HEK293 (cell line): Measurements from ENCODE around the gene FADS6.

Experiments
- CTCF ChIP-seq: fragments of 450-650 bp; formaldehyde crosslinking; IDR thresholded peaks from 2 replicates; pipeline ENCODE4 v1.5.1; 2016; ENCODE audit warnings: missing biosample characterization, missing genetic modification characterization
- GFI1B ChIP-seq: fragments of 450-650 bp; formaldehyde crosslinking; IDR thresholded peaks from 2 replicates; pipeline ENCODE4 v1.5.1; 2016; ENCODE audit warnings: missing biosample characterization, missing genetic modification characterization
- PRDM2 ChIP-seq: fragments of 450-650 bp; formaldehyde crosslinking; IDR thresholded peaks from 2 replicates; pipeline ENCODE4 v1.5.1; 2016; ENCODE audit warnings: missing biosample characterization, missing genetic modification characterization, borderline replicate concordance
- TCF7L2 ChIP-seq: IDR thresholded peaks from 2 replicates; pipeline ENCODE4 v1.6.1; 2011; ENCODE audit warnings: low read depth, mild to moderate bottlenecking, inconsistent platforms, low read length, moderate library complexity, borderline replicate concordance
- ZFHX2 ChIP-seq: fragments of 450-650 bp; formaldehyde crosslinking; conservative IDR thresholded peaks from 2 replicates; pipeline ENCODE4 v1.5.1; 2016; ENCODE audit warnings: missing biosample characterization, missing genetic modification characterization
- ZNF174 ChIP-seq: fragments of 450-650 bp; formaldehyde crosslinking; IDR thresholded peaks from 2 replicates; pipeline ENCODE4 v1.5.0; 2017; ENCODE audit warnings: missing biosample characterization, mild to moderate bottlenecking, missing genetic modification characterization
- ZNF571 ChIP-seq: fragments of 450-650 bp; formaldehyde crosslinking; IDR thresholded peaks from 2 replicates; pipeline ENCODE4 v1.5.0; 2017; ENCODE audit warnings: missing biosample characterization, missing genetic modification characterization
- TF ChIP-seq, protein P1 (sequence below): sonication (generic); formaldehyde crosslinking; IDR thresholded peaks from 2 replicates; pipeline ENCODE4 v1.8.1; 2022; ENCODE audit warnings: mild to moderate bottlenecking, moderate library complexity, missing genetic modification reagents

DNA sequence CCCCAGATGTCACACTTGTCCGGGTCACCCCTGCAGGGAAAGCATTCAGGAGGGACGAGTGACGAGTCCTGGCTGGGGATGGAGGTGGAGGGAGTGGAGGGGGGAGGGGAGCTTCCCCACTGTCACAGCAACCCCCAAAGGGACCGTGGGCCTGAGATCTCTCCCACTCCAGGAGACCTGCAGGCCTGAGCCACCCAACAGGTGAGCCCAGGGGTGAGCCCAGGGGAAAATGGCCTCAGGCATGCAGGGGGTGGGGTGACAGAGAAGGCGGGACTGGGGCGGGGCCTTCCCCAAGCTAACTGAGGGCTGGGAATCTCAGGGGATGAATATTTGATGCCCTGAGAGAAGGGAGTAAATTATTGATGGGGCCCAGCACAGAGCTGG is 27.2 kb upstream of the FADS6 start:
- TF ChIP-seq ZNF571 (tag by site-specific recombination) (no peak), ZNF174 (tag by site-specific recombination) (no peak), ZFHX2 (no peak), CTCF (tag by site-specific recombination) (no peak), PRDM2 (tag by site-specific recombination) (no peak), GFI1B (no peak), TCF7L2 (no peak)
- TF ChIP-seq, protein P1, sequence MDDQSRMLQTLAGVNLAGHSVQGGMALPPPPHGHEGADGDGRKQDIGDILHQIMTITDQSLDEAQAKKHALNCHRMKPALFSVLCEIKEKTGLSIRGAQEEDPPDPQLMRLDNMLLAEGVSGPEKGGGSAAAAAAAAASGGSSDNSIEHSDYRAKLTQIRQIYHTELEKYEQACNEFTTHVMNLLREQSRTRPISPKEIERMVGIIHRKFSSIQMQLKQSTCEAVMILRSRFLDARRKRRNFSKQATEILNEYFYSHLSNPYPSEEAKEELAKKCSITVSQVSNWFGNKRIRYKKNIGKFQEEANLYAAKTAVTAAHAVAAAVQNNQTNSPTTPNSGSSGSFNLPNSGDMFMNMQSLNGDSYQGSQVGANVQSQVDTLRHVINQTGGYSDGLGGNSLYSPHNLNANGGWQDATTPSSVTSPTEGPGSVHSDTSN (CRISPR knock-in tag), result no peak
